H1 (cell line): Measurements from ENCODE around the gene SUGP1. TPM values are rescaled to one million over a fixed set of nuclear protein-coding genes. Genes with fewer than 3 reads are reported as not detected.

ENCODE experiments used
- CTCF ChIA-PET: fragments of 300-600 bp; sonication (Branson Sonifier 250); formaldehyde crosslinking; loops from one replicate; lab custom pipeline; 2021; ENCODE audit not compliant: partially characterized antibody; lab: Charles Lee
- POLR2A ChIA-PET: fragments of 300-600 bp; sonication (Branson Sonifier 250); formaldehyde crosslinking; loops from one replicate; lab custom pipeline; 2021; ENCODE audit warnings: inconsistent platforms; ENCODE audit not compliant: partially characterized antibody; lab: Charles Lee
- DNase-seq, 2 experiments: peaks; one replicate each; pipeline versions ENCODE4 v3.0.0 to v3.0.0-alpha.2; 2010 to 2022; ENCODE audit warnings: low spot score in 2 of 2, low read depth in 1 of 2, mixed read lengths in 1 of 2
- FAIRE-seq: peaks from 2 replicates; lab custom pipeline; 2011; peaks lifted over from hg19 to GRCh38; lab: Jason Lieb, UNC
- H2AFZ ChIP-seq: 2 replicates; pipeline ENCODE4 v1.8.1; 2012; ENCODE audit warnings: low read length, inconsistent platforms
- H2AK5ac ChIP-seq: 2 replicates; pipeline ENCODE4 v1.6.1; 2013; ENCODE audit warnings: low read depth, low read length
- H2BK120ac ChIP-seq: replicated peaks from 2 replicates; pipeline ENCODE3; 2013; ENCODE audit warnings: low read depth, low read length, inconsistent platforms
- H2BK12ac ChIP-seq: 2 replicates; pipeline ENCODE4 v1.6.1; 2013; ENCODE audit warnings: low read depth, low read length
- H2BK15ac ChIP-seq: 2 replicates; pipeline ENCODE4 v1.6.1; 2013; ENCODE audit warnings: low read length
- H2BK20ac ChIP-seq: 2 replicates; pipeline ENCODE4 v1.6.1; 2013; ENCODE audit warnings: low read length
- H2BK5ac ChIP-seq: 2 replicates; pipeline ENCODE4 v1.6.1; 2013; ENCODE audit warnings: low read depth, low read length
- H3K14ac ChIP-seq: 2 replicates; pipeline ENCODE4 v1.6.1; 2013; ENCODE audit warnings: inconsistent platforms; ENCODE audit not compliant: insufficient read length
- H3K18ac ChIP-seq: 2 replicates; pipeline ENCODE4 v1.6.1; 2013; ENCODE audit warnings: low read length; ENCODE audit errors: extremely low read depth
- H3K23ac ChIP-seq: 2 replicates; pipeline ENCODE4 v1.6.1; 2013; ENCODE audit warnings: inconsistent platforms; ENCODE audit not compliant: insufficient read length
- H3K23me2 ChIP-seq: 2 replicates; pipeline ENCODE4 v1.6.1; 2013; ENCODE audit warnings: low read depth, low read length
- H3K27ac ChIP-seq: 2 replicates; pipeline ENCODE4 v1.6.1; 2011; ENCODE audit warnings: low read depth, low read length, inconsistent platforms
- H3K27me3 ChIP-seq, 4 experiments: replicated peaks in 1 of 4; 1 replicate in 1 of 4; 2 replicates in 3 of 4; pipeline versions ENCODE4 v1.6.1 to v1.8.1; 2011 to 2013; ENCODE audit warnings: low read length in 3 of 4, mild to moderate bottlenecking in 3 of 4, inconsistent platforms in 2 of 4, mixed read lengths in 2 of 4, moderate library complexity in 1 of 4; ENCODE audit not compliant: control insufficient read depth in 3 of 4, insufficient read depth in 3 of 4; ENCODE audit errors: extremely low read depth in 1 of 4
- H3K36me3 ChIP-seq, 4 experiments: 2 replicates each; pipeline versions ENCODE4 v1.6.1 to v1.8.1; 2011 to 2013; ENCODE audit warnings: mild to moderate bottlenecking in 4 of 4, low read length in 3 of 4, moderate library complexity in 2 of 4, control low read depth in 1 of 4, inconsistent platforms in 1 of 4; ENCODE audit not compliant: insufficient read depth in 4 of 4, control insufficient read depth in 2 of 4
- H3K4ac ChIP-seq: replicated peaks from 2 replicates; pipeline ENCODE3; 2013; ENCODE audit warnings: low read length, low read depth, mixed read lengths, inconsistent platforms; ENCODE audit not compliant: insufficient read length
- H3K4me1 ChIP-seq, 4 experiments: replicated peaks in 1 of 4; 1 replicate in 1 of 4; 2 replicates in 3 of 4; pipeline versions ENCODE4 v1.6.1 to v1.8.1; 2011 to 2013; ENCODE audit warnings: low read length in 3 of 4, inconsistent platforms in 2 of 4, mixed read lengths in 1 of 4; ENCODE audit not compliant: insufficient read depth in 4 of 4, control insufficient read depth in 3 of 4
- H3K4me2 ChIP-seq, 2 experiments: 2 replicates each; pipeline versions ENCODE4 v1.6.1 to v1.8.1; 2011 to 2013; ENCODE audit warnings: low read depth in 2 of 2, low read length in 2 of 2, control low read depth in 1 of 2, inconsistent platforms in 1 of 2, mild to moderate bottlenecking in 1 of 2; ENCODE audit not compliant: insufficient read depth in 1 of 2
- H3K4me3 ChIP-seq, 4 experiments: fragments of 200-600, 300-600 bp in 1 of 4; sonication (generic), shearing (Covaris generic), sonication (Bioruptor Twin) in 1 of 4; 2 replicates each; pipeline versions ENCODE4 v1.5.1 to v1.8.1; 2011 to 2016; ENCODE audit warnings: low read length in 4 of 4, low read depth in 3 of 4, control low read depth in 2 of 4, inconsistent platforms in 2 of 4, mild to moderate bottlenecking in 2 of 4, mixed read lengths in 1 of 4, moderate library complexity in 1 of 4; ENCODE audit not compliant: insufficient read depth in 2 of 4; ENCODE audit errors: extremely low read depth in 1 of 4
- H3K56ac ChIP-seq: replicated peaks from 2 replicates; pipeline ENCODE3; 2013; ENCODE audit warnings: low read depth, mild to moderate bottlenecking, mixed read lengths, low read length, inconsistent platforms; ENCODE audit not compliant: insufficient read length
- H3K79me1 ChIP-seq: 2 replicates; pipeline ENCODE4 v1.6.1; 2013; ENCODE audit warnings: low read depth, low read length, control low read depth
- H3K79me2 ChIP-seq, 2 experiments: 2 replicates each; pipeline versions ENCODE4 v1.6.1 to v1.8.1; 2012 to 2013; ENCODE audit warnings: low read length in 2 of 2, mild to moderate bottlenecking in 2 of 2, inconsistent platforms in 1 of 2; ENCODE audit not compliant: insufficient read depth in 2 of 2, control insufficient read depth in 1 of 2
- H3K9ac ChIP-seq, 4 experiments: replicated peaks in 1 of 4; 1 replicate in 1 of 4; 2 replicates in 3 of 4; pipeline versions ENCODE4 v1.6.1 to v1.8.1; 2011 to 2013; ENCODE audit warnings: low read depth in 3 of 4, low read length in 3 of 4, control low read depth in 2 of 4, mild to moderate bottlenecking in 2 of 4, moderate library complexity in 2 of 4, inconsistent platforms in 1 of 4; ENCODE audit errors: extremely low read depth in 1 of 4
- H3K9me3 ChIP-seq, 2 experiments: 2 replicates each; pipeline versions ENCODE4 v1.6.1 to v1.8.1; 2012 to 2013; ENCODE audit warnings: mild to moderate bottlenecking in 2 of 2, moderate library complexity in 2 of 2, control low read depth in 1 of 2, inconsistent platforms in 1 of 2, low read depth in 1 of 2, low read length in 1 of 2, mixed read lengths in 1 of 2; ENCODE audit not compliant: insufficient read depth in 2 of 2
- H4K20me1 ChIP-seq, 2 experiments: replicated peaks in 1 of 2; 2 replicates each; pipeline versions ENCODE3 to v1.8.1; 2011 to 2013; ENCODE audit warnings: inconsistent platforms in 2 of 2, low read length in 2 of 2, mild to moderate bottlenecking in 1 of 2; ENCODE audit not compliant: insufficient read depth in 2 of 2, control insufficient read depth in 1 of 2
- H4K5ac ChIP-seq: 2 replicates; pipeline ENCODE4 v1.6.1; 2013; ENCODE audit warnings: low read length, low read depth, mixed read lengths, inconsistent platforms; ENCODE audit not compliant: insufficient read length
- H4K8ac ChIP-seq: 2 replicates; pipeline ENCODE4 v1.8.0; 2013; ENCODE audit warnings: mild to moderate bottlenecking, moderate library complexity, low read length, inconsistent platforms; ENCODE audit not compliant: insufficient read depth; ENCODE audit errors: extremely low read depth
- H4K91ac ChIP-seq: replicated peaks from 2 replicates; pipeline ENCODE3; 2013; ENCODE audit warnings: low read length, mixed read lengths, inconsistent platforms; ENCODE audit not compliant: insufficient read length
- FOSL1 ChIP-seq: IDR thresholded peaks from 2 replicates; pipeline ENCODE4 v1.6.1; 2011; ENCODE audit warnings: mild to moderate bottlenecking, low read depth, low read length, moderate library complexity; ENCODE audit not compliant: insufficient read depth
- KDM5A ChIP-seq: fragments of 200-600 bp; IDR thresholded peaks from 2 replicates; pipeline ENCODE4 v1.7.1; 2012; ENCODE audit warnings: mild to moderate bottlenecking, low read length, inconsistent platforms, mixed read lengths
- YY1 ChIP-seq: IDR thresholded peaks from 2 replicates; pipeline ENCODE4 v1.6.1; 2011; ENCODE audit warnings: low read depth, mild to moderate bottlenecking, low read length
- WGBS, 2 experiments: shearing (Covaris generic) in 1 of 2; methylation state at CpG; one replicate each; pipeline versions ENCODE4 v1.1.6 to v1.1.7; 2013 to 2015; ENCODE audit warnings: low lambda C conversion rate in 2 of 2, mixed read lengths in 2 of 2, inconsistent platforms in 1 of 2, low coverage in 1 of 2, missing lambda C conversion rate in 1 of 2; ENCODE audit not compliant: insufficient replicate concordance in 2 of 2, insufficient coverage in 1 of 2, insufficient read length in 1 of 2; ENCODE audit errors: extremely low coverage in 1 of 2, missing lambda C conversion rate in 1 of 2; 5-methylcytosine and 5-hydroxymethylcytosine counted together
- polyA plus RNA-seq, 7 experiments: library from polyadenylated mRNA; depleted of rRNA in 3 of 7; stranded (reverse) in 5 of 7; unstranded in 2 of 7; fragments of >200 nt in 5 of 7; fragments of 200-250 nt in 2 of 7; gene quantifications; 1 replicate in 5 of 7; 2 replicates in 1 of 7; 4 replicates in 1 of 7; pipeline versions ENCODE4 v1.2.1 to v1.2.3, GENCODE V29; 2011 to 2013; ENCODE audit warnings: missing spikeins in 2 of 7, mixed read lengths in 2 of 7
- total RNA-seq: library from RNA; stranded (reverse); fragmentation: NEBNext Ultra II Directional; extraction: Animal tissue kit (Norgen Biotek cat#: 25700); gene quantifications from 2 replicates; pipeline ENCODE4 v1.2.1, GENCODE V29; 2021

Gene SUGP1
- total and polyA plus RNA-seq, 2 of the 8 experiments (the other 6 are each of a cell fraction or from before 2014, with no cell fraction given): 38.5 to 65.2 TPM

DNA sequence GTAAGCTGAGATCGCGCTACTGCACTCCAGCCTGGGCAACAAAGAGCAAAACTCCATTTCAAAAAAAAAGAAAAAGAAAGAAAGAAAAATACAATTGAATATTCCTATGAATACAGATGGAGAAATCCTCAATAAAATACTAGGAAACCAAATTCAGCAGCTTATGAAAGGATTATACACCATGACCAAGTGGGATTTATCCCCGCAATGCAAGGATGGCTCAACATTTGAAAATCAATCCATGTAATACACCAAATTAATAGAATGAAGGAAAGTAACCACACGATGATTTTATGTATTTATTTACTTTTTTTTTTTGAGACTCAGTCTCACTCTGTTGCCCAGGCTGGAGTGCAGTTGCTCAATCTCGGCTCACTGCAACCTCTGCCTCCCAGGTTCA is 27.7 kb downstream of the SUGP1 start:
- H3K4me3 ChIP-seq: no peak overlapping the region
- peaks cover 0 to 2% of the 10 kb centered on the region in 2 experiments for H4K20me1 ChIP-seq
- no peak overlapping the region for H2BK5ac ChIP-seq
- H3K23ac ChIP-seq: no peak overlapping the region
- H3K27me3 ChIP-seq: no peaks in the 10 kb centered on the region
- no peak overlapping the region for H3K27ac ChIP-seq
- H3K79me2 ChIP-seq: no peaks in the 10 kb centered on the region
- H3K79me1 ChIP-seq: no peaks in the 10 kb centered on the region
- H3K9ac ChIP-seq: no peak overlapping the region
- no peak for DNase-seq
- 93% methylated on average over 5 of the region's 5 CpGs; no CpG with 5 or more reads in 1 of the 2 experiments for WGBS, 2 experiments
- no peak overlapping the region for H4K5ac ChIP-seq
- H3K4ac ChIP-seq: no peak overlapping the region
- no peak overlapping the region for H3K18ac ChIP-seq
- ChIA-PET CTCF (interaction anchor here (1.2 kb wide), 1 partner anchor 18 kb away, joined by 3 read pairs; no protein-coding TSS in a partner anchor), POLR2A (interaction anchor here (0.7 to 0.9 kb wide), 2 partner anchors 13 to 18 kb away, joined by 3 read pairs; no protein-coding TSS in a partner anchor)
- no peak overlapping the region for H4K91ac ChIP-seq
- H3K4me1 ChIP-seq: no peaks in the 10 kb centered on the region
- H2AK5ac ChIP-seq: no peak overlapping the region
- H3K23me2 ChIP-seq: no peaks in the 10 kb centered on the region
- H3K36me3 ChIP-seq: peaks cover 5 to 33% (median 20%) of the 10 kb centered on the region in 4 experiments; a peak in 7 of 8 replicates
- no peaks in the 10 kb centered on the region for H3K9me3 ChIP-seq
- TF ChIP-seq KDM5A: no peak
- TF ChIP-seq FOSL1: no peak
- TF ChIP-seq YY1: no peak
- H4K8ac ChIP-seq: no peak overlapping the region
- H3K14ac ChIP-seq: no peak overlapping the region
- H2AFZ ChIP-seq: no peak overlapping the region
- no peak for FAIRE-seq
- no peak overlapping the region for H2BK120ac ChIP-seq
- no peak overlapping the region for H3K56ac ChIP-seq
- H2BK20ac ChIP-seq: no peak overlapping the region
- H2BK12ac ChIP-seq: no peak overlapping the region
- H2BK15ac ChIP-seq: no peak overlapping the region
- H3K4me2 ChIP-seq: no peak overlapping the region
